Tibial artery (tissue), 4 donors: ENCODE results near the gene CSAD.
"Not testable (repeated sequence)": the region's sequence is repeated elsewhere in the genome, so short reads cannot be mapped to it uniquely, and the experiment has no call there.

Experiments used
- DNase-seq, 2 donors: peaks; one replicate each; pipeline ENCODE4 v3.0.0-alpha.2; 2019
- H3K27ac ChIP-seq, 2 donors: fragments of 200-600 bp; sonication (generic) in 1 of 2; 1 replicate in 1 of 2; 2 replicates in 1 of 2; pipeline ENCODE4 v1.5.1; 2018 to 2019; ENCODE audit warnings: mild to moderate bottlenecking in 1 of 2
- H3K27me3 ChIP-seq, 2 donors: fragments of 200-600 bp; sonication (generic) in 1 of 2; one replicate each; pipeline versions ENCODE4 v1.5.1 to v1.6.0; 2016 to 2019
- H3K36me3 ChIP-seq, 3 donors: fragments of 200-600 bp; sonication (generic) in 2 of 3; one replicate each; pipeline ENCODE4 v1.5.1; 2016 to 2019; ENCODE audit warnings: mild to moderate bottlenecking in 2 of 3
- H3K4me1 ChIP-seq, 4 donors: fragments of 200-600 bp; sonication (generic) in 2 of 4; 1 replicate in 3 of 4; 2 replicates in 1 of 4; pipeline ENCODE4 v1.5.1; 2016 to 2019
- H3K4me3 ChIP-seq, 2 donors: fragments of 200-600 bp; sonication (generic) in 1 of 2; 1 replicate in 1 of 2; 2 replicates in 1 of 2; pipeline ENCODE4 v1.5.1; 2018 to 2019; ENCODE audit warnings: mild to moderate bottlenecking in 2 of 2
- H3K9me3 ChIP-seq, 3 donors: fragments of 200-600 bp; sonication (generic) in 1 of 3; one replicate each; pipeline ENCODE4 v1.5.1; 2016 to 2019
- intact Hi-C: fragments of 100-400 bp; cut with DNase I; formaldehyde crosslinking; loops from one replicate; pipeline ENCODE4 v1.15.0; 2023; ENCODE audit warnings: low total_unique reads
- TF ChIP-seq, protein P1 (sequence below), 2 experiments: fragments of 200-600 bp in 1 of 2; fragments of 450-650 bp in 1 of 2; IDR thresholded peaks; one replicate each; pipeline ENCODE4 v1.5.1; 2017 to 2019; ENCODE audit warnings: antibody characterized with exemption in 2 of 2, mild to moderate bottlenecking in 1 of 2, moderate library complexity in 1 of 2

CSAD gene

DNA sequence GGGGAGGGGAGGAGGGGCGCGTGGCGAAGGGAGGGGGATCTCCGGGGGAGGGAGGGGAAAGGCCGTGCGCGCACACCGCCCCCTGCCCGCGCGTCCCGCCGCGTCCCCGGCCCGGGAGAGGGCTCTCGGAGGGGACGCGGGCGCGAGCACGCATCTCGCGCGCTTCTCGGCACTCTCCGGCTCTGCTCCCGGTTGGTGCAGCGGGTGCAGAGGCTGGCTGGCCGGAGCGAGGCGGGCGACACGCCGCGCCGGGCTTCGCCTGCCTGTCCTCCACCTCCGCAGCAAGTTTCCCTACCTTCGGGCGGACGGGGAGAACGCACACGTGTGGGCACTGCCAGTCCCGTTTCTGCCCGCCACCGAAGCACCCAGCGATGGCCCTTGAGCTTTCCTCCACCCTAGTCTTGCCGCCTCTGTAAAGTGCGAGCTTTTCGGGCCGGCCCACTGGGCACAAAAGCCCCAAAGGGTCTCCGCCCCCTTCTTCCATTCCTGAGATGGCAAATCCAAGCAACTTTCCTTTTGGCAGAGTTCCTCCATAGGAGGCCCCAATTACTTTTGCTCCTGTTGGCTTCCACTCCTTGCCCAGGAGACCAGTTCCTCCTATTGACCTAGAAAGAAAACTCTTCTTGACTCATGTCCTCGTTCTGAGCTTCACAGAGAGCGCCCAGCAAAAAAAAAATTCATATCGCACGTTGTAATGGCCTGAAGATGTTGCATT lies 363 bp upstream of the CSAD start:
- Histone ChIP-seq H3K4me1 (peaks cover 0 to 53% (median 42%) of the 10 kb centered on the region in 4 donors), H3K36me3 (peaks cover 30 to 41% (median 32%) of the 10 kb centered on the region in 3 donors), H3K9me3 (no peaks in the 10 kb centered on the region), H3K27me3 (no peaks in the 10 kb centered on the region), H3K4me3 (peak overlapping the region; percentile 81 to 87), H3K27ac (peak overlapping the region; percentile 85 to 91)
- DNase-seq: peak in 1 of 2 donors; percentile 67
- TF ChIP-seq, protein P1, sequence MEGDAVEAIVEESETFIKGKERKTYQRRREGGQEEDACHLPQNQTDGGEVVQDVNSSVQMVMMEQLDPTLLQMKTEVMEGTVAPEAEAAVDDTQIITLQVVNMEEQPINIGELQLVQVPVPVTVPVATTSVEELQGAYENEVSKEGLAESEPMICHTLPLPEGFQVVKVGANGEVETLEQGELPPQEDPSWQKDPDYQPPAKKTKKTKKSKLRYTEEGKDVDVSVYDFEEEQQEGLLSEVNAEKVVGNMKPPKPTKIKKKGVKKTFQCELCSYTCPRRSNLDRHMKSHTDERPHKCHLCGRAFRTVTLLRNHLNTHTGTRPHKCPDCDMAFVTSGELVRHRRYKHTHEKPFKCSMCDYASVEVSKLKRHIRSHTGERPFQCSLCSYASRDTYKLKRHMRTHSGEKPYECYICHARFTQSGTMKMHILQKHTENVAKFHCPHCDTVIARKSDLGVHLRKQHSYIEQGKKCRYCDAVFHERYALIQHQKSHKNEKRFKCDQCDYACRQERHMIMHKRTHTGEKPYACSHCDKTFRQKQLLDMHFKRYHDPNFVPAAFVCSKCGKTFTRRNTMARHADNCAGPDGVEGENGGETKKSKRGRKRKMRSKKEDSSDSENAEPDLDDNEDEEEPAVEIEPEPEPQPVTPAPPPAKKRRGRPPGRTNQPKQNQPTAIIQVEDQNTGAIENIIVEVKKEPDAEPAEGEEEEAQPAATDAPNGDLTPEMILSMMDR (IDR thresholded peaks at IDR 0.05): no peak
- intact Hi-C loops: no loop called here

DNA sequence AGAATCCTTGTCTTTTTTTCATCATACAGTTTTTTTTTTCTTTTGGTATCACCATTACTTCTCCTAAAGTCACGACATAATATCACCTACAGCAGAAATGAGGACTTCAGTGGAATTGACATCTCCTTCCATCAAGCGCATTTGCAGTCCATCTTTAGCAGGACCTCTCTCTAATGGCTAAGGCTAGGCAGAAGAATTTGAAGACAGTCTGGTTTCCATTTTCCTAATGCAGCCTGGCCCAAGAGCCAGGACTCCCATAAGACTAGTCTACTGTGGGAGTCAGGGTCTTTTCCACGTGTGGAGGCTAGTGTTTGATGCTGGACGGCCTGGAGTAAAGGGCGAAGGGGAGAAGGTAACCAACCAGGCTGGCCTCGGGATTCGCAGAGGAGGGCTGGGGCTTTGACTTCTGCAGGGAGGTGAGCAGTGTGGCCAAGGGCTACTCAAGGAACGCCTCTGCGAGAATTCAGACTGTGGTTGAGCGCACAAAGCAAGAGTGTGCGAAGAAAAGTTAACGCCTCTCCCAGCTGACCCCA lies 972 bp downstream of the CSAD start:
- Histone ChIP-seq H3K27me3 (no peaks in the 10 kb centered on the region), H3K9me3 (no peaks in the 10 kb centered on the region), H3K4me3 (peak overlapping the region; percentile 81 to 87), H3K27ac (peak overlapping the region; percentile 85 to 91), H3K36me3 (peaks cover 16 to 28% (median 18%) of the 10 kb centered on the region in 3 donors), H3K4me1 (peaks cover 0 to 49% (median 39%) of the 10 kb centered on the region in 4 donors)
- TF ChIP-seq, protein P1 (IDR thresholded peaks at IDR 0.05): no peak
- intact Hi-C loops: no loop called here
- DNase-seq: peak in 1 of 2 donors; percentile 35

DNA sequence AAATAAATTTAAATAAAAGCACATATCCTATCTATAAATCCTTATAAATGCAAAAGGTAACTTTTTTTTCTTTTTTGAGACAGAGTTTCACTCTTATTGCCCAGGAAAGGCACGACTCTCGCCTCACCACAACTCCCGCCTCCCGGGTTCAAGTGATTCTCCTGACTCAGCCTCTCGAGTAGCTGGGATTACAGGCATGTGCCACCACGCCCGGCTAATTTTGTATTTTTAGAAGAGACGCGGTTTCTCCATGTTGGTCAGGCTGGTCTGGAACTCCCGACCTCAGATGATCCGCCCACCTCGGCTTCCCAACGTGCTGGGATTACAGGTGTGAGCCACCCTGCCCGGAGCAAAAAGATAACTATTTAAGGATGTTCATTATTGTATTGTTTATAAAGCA lies 1.9 kb downstream of the CSAD start:
- H3K9me3 ChIP-seq, intact Hi-C loops, H3K27me3 ChIP-seq, H3K4me3 ChIP-seq: not testable (repeated sequence)
- peak overlapping the region in 1 of 2 donors; percentile 85 for H3K27ac ChIP-seq
- peaks cover 9 to 18% (median 11%) of the 10 kb centered on the region in 3 donors for H3K36me3 ChIP-seq
- H3K4me1 ChIP-seq: peaks cover 0 to 40% (median 32%) of the 10 kb centered on the region in 4 donors
- peak in 1 of 2 donors; percentile 53 for DNase-seq

DNA sequence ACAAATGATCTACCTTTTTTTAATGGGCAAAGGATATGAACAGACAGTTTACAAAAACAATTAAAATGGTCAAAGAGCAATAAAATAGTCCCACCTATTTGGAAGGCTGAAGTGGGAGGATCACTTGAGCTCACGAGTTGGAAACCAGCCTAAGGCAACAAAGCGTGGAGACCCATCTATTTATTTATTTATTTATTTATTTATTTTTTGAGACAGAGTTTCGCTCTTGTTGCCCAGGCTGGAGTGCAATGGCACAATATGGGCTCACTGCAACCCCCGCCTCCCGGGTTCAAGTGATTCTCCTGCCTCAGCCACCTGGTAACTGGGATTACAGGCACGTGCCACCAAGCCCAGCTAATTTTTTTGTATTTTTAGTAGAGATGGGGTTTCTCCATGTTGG lies 3.3 kb downstream of the CSAD start:
- H3K9me3 ChIP-seq, H3K4me3 ChIP-seq, DNase-seq, H3K27me3 ChIP-seq, intact Hi-C loops: not testable (repeated sequence)
- peaks cover 9 to 15% (median 9%) of the 10 kb centered on the region in 3 donors for H3K36me3 ChIP-seq
- peak overlapping the region in 1 of 2 donors; percentile 6 for H3K27ac ChIP-seq
- peaks cover 0 to 28% (median 19%) of the 10 kb centered on the region in 4 donors for H3K4me1 ChIP-seq

DNA sequence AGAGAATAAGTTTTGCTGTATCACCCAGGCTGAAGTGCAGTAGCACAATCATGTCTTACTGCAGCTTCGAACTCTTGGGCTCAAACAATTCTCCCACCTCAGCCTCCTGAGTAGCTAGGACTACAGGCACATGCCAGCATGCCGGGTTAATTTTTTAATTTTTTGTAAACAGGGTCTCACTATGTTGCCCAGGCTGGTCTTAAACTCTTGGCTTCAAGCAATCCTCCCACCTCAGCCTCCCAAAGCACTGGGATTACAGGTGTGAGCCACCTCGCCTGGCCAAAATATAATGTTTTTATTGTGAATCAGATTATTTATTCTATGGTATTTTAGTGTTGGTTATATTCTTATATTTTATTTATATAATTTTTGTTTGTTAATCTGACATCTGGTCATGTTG lies 4.0 kb downstream of the CSAD start:
- H3K4me1 ChIP-seq: peaks cover 0 to 26% (median 12%) of the 10 kb centered on the region in 4 donors
- peaks cover 5 to 16% (median 7%) of the 10 kb centered on the region in 3 donors for H3K36me3 ChIP-seq
- H3K4me3 ChIP-seq: no peak overlapping the region
- TF ChIP-seq, protein P1 (IDR thresholded peaks at IDR 0.05): no peak
- no peaks in the 10 kb centered on the region for H3K27me3 ChIP-seq
- H3K9me3 ChIP-seq: no peaks in the 10 kb centered on the region
- intact Hi-C loops: no loop called here
- H3K27ac ChIP-seq: no peak overlapping the region
- DNase-seq: peak in 1 of 2 donors; percentile 21

DNA sequence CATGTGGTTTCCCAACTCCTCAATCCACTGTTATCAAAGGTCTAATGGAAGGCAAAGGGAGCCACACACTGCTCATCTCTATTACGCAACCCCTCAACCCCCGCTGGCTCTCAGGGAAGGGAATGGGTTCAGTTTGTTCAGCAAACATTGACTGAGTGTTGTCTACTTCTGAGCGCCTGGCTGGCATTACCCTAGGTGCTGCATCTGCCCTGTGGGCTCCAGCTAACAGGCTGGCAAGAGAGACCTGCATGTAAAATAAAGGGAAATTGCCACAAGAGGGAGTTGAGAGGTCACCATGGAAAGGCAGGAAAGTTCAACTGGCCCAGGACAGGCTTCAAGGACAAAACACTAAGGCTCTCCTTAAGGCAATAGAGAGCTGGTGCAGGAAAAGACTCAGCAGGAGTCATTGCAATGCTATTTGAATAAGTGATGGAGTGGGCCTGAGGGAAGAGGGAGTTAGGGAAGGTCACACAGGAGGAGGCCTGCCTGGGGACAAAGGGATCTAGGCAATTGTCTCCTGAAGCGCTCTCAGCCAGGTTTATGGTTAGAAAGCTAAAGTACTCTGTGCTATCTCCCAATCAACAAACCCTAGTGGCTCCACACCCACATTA lies 5.7 kb downstream of the CSAD start:
- DNase-seq: peak in 1 of 2 donors; percentile 40
- TF ChIP-seq, protein P1 (IDR thresholded peaks at IDR 0.05): no peak
- intact Hi-C loops: no loop called here
- no peak overlapping the region for H3K27ac ChIP-seq
- no peaks in the 10 kb centered on the region for H3K27me3 ChIP-seq
- H3K9me3 ChIP-seq: no peaks in the 10 kb centered on the region
- H3K36me3 ChIP-seq: peaks cover 21 to 33% (median 24%) of the 10 kb centered on the region in 3 donors
- no peak overlapping the region for H3K4me3 ChIP-seq
- H3K4me1 ChIP-seq: peaks cover 0 to 26% (median 6%) of the 10 kb centered on the region in 4 donors
